Measurements from ENCODE around the gene TMEM184C.

DNA sequence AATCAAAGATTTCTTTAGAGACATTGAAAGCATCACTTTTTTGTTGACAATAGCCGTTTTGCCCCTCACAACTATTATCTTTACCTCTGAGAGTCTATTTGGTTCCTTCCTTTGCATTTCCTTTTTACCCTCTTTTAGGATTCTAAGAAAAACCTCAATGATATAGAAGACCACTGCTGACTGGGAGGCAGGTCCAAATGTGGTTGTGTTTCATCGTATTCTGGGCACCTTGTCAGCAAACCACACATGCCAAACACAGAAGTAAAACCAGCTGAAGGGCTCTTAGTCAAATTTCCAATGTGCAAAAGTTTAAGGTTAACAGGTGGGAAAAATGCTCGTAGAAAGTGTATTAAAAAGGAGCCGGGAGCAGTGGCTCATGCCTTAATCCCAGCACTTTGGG, 71.9 kb downstream of the TMEM184C start:
- no peak for TF ChIP-seq POLR2A (IDR thresholded peaks at IDR 0.05)
- TF ChIP-seq, protein P1, sequence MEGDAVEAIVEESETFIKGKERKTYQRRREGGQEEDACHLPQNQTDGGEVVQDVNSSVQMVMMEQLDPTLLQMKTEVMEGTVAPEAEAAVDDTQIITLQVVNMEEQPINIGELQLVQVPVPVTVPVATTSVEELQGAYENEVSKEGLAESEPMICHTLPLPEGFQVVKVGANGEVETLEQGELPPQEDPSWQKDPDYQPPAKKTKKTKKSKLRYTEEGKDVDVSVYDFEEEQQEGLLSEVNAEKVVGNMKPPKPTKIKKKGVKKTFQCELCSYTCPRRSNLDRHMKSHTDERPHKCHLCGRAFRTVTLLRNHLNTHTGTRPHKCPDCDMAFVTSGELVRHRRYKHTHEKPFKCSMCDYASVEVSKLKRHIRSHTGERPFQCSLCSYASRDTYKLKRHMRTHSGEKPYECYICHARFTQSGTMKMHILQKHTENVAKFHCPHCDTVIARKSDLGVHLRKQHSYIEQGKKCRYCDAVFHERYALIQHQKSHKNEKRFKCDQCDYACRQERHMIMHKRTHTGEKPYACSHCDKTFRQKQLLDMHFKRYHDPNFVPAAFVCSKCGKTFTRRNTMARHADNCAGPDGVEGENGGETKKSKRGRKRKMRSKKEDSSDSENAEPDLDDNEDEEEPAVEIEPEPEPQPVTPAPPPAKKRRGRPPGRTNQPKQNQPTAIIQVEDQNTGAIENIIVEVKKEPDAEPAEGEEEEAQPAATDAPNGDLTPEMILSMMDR (IDR thresholded peaks at IDR 0.05 in 4 of 5, conservative IDR thresholded peaks at IDR 0.05 in 1 of 5): no peak

All from gastrocnemius medialis (tissue), 4 donors.